Activated gamma-delta T cell treated with anti-CD3 and anti-CD28 coated beads, Interleukin-2, amount 50 U/mL, for 16 hours (primary cell): ENCODE data around the gene TM9SF4.
"Not testable (repeated sequence)": the region's sequence is repeated elsewhere in the genome, so short reads cannot be mapped to it uniquely, and the experiment has no call there.

Source experiments
- DNase-seq: peaks from one replicate; pipeline ENCODE4 v3.0.0-alpha.2; 2020; ENCODE audit warnings: low read depth

TM9SF4 gene

GRCh38 chr20:32158943-32159660, 49.6 kb downstream of the TM9SF4 start:
- DNase-seq, result no peak

GRCh38 chr20:32159766-32160221, 50.3 kb downstream of the TM9SF4 start:
- no peak for DNase-seq

- DNase-seq, result no peak
These were observed 50.8 kb downstream of the TM9SF4 start for GRCh38 chr20:32160341-32160740.

GRCh38 chr20:32162351-32162750, 52.8 kb downstream of the TM9SF4 start:
- no peak for DNase-seq

- DNase-seq, result no peak
These were observed 54.4 kb downstream of the TM9SF4 start for GRCh38 chr20:32163951-32164350.

- DNase-seq, result no peak
These were observed 55.6 kb downstream of the TM9SF4 start for GRCh38 chr20:32164984-32165735.

GRCh38 chr20:32165836-32166545, 56.5 kb downstream of the TM9SF4 start:
- DNase-seq, result no peak

- DNase-seq, result no peak
These were observed 58.0 kb downstream of the TM9SF4 start for GRCh38 chr20:32167552-32167951.

- no peak for DNase-seq
These were observed 58.8 kb downstream of the TM9SF4 start for GRCh38 chr20:32168184-32168910.

GRCh38 chr20:32177696-32178095, 68.2 kb downstream of the TM9SF4 start:
- DNase-seq, result not testable (repeated sequence)

- no peak for DNase-seq
These were observed 70.0 kb downstream of the TM9SF4 start for GRCh38 chr20:32179515-32179914.

GRCh38 chr20:32179934-32180333, 70.4 kb downstream of the TM9SF4 start:
- no peak for DNase-seq

- no peak for DNase-seq
These were observed 72.1 kb downstream of the TM9SF4 start for GRCh38 chr20:32181606-32182005.

- DNase-seq, result no peak
These were observed 74.6 kb downstream of the TM9SF4 start for GRCh38 chr20:32183947-32184635.

- DNase-seq, result no peak
These were observed 75.6 kb downstream of the TM9SF4 start for GRCh38 chr20:32184961-32185603.

GRCh38 chr20:32186506-32186905, 77.0 kb downstream of the TM9SF4 start:
- DNase-seq, result no peak

GRCh38 chr20:32188376-32189122, 79.0 kb downstream of the TM9SF4 start:
- no peak for DNase-seq

- DNase-seq, result no peak
These were observed 79.6 kb downstream of the TM9SF4 start for GRCh38 chr20:32189123-32189410.

- DNase-seq, result no peak
These were observed 80.4 kb downstream of the TM9SF4 start for GRCh38 chr20:32189691-32190615.
